Measurements from ENCODE around the gene UBE2J2. TPM values are rescaled to one million over a fixed set of nuclear protein-coding genes. Genes with fewer than 3 reads are reported as not detected.

Gene UBE2J2
- total and polyA plus RNA-seq, 2 of the 13 experiments (the other 11 are each of a cell fraction or from before 2014, with no cell fraction given): 25.4 to 29.4 TPM

- TF ChIP-seq BCLAF1 (IDR thresholded peaks at IDR 0.05) (no peak), FOXJ3 (CRISPR knock-in tag; IDR thresholded peaks at IDR 0.05; ENCODE audit: borderline replicate concordance) (no peak), ZNF430 (CRISPR knock-in tag; IDR thresholded peaks at IDR 0.05) (no peak), ZNF780A (CRISPR knock-in tag; IDR thresholded peaks at IDR 0.05) (no peak), SCMH1 (CRISPR knock-in tag; IDR thresholded peaks at IDR 0.05; ENCODE audit: borderline replicate concordance) (no peak), POGZ (CRISPR knock-in tag; IDR thresholded peaks at IDR 0.05) (no peak), ZNF3 (CRISPR knock-in tag; IDR thresholded peaks at IDR 0.05) (no peak), KLF11 (CRISPR knock-in tag; IDR thresholded peaks at IDR 0.05) (no peak), ZNF337 (CRISPR knock-in tag; IDR thresholded peaks at IDR 0.05; ENCODE audit: borderline replicate concordance, low read depth) (peak; percentile 28; the same call in 1 of the 2 replicates), ZNF839 (CRISPR knock-in tag; IDR thresholded peaks at IDR 0.05; ENCODE audit: borderline replicate concordance) (no peak), ZBTB49 (CRISPR knock-in tag; IDR thresholded peaks at IDR 0.05; ENCODE audit: borderline replicate concordance) (no peak), U2AF1 (optimal IDR thresholded peaks at IDR 0.05; ENCODE audit: low read depth, low read length) (no peak), HOXA3 (CRISPR knock-in tag; IDR thresholded peaks at IDR 0.05) (peak; percentile 100), NFKBIZ (CRISPR knock-in tag; IDR thresholded peaks at IDR 0.05) (no peak; the same call in 1 of the 2 replicates), ZZZ3 (CRISPR knock-in tag; IDR thresholded peaks at IDR 0.05; ENCODE audit: borderline replicate concordance) (0 out of 2 replicates have a peak, but pooled peaks have one; percentile 41), SRSF4 (IDR thresholded peaks at IDR 0.05; ENCODE audit: low read depth, low read length, poor library complexity, severe bottlenecking) (no peak), TRAFD1 (CRISPR knock-in tag; IDR thresholded peaks at IDR 0.05; ENCODE audit: borderline replicate concordance) (no peak), ZNF235 (CRISPR knock-in tag; IDR thresholded peaks at IDR 0.05; ENCODE audit: borderline replicate concordance) (peak; percentile 73; the same call in 1 of the 2 replicates), TMF1 (CRISPR knock-in tag; IDR thresholded peaks at IDR 0.05; ENCODE audit: low read depth) (peak; percentile 60; the same call in 1 of the 2 replicates), ZNF747 (CRISPR knock-in tag; IDR thresholded peaks at IDR 0.05; ENCODE audit: borderline replicate concordance) (peak; percentile 57)
Observed at GRCh38 chr1:1231400-1232207, 42.0 kb downstream of the UBE2J2 start, which contains the start of gene SDF4 (continued).

Measured in HepG2 (cell line).